G401 (cell line): Measurements from ENCODE around the gene ASCL4. TPM values are rescaled to one million over a fixed set of nuclear protein-coding genes. Genes with fewer than 3 reads are reported as not detected.
"Not testable (repeated sequence)": the region's sequence is repeated elsewhere in the genome, so short reads cannot be mapped to it uniquely, and the experiment has no call there.

Experiments used
- DNase-seq: peaks from one replicate; pipeline ENCODE4 v3.0.0-alpha.2; 2015; ENCODE audit warnings: low spot score
- in situ Hi-C: cut with HindIII; loops from 2 replicates; pipeline ENCODE4 v1.10.0; 2016; ENCODE audit warnings: low sequenced_read_pairs, mixed read lengths
- total RNA-seq: library from RNA; depleted of rRNA; stranded (reverse); fragments of >200 nt; shearing (Covaris generic); gene quantifications from 2 replicates; pipeline ENCODE4 v1.2.3, GENCODE V29; 2014; rRNA removed

The ASCL4 gene
- not detected in 2 replicates for total RNA-seq

- DNase-seq, result no peak
- in situ Hi-C loops, result no loop called here
Observed at GRCh38 chr12:107774349-107775029, at the start of gene ASCL4. ASCL4 (plus strand) TSS chr12:107774704; CDS start chr12:107775219, 515 bp downstream.

DNA sequence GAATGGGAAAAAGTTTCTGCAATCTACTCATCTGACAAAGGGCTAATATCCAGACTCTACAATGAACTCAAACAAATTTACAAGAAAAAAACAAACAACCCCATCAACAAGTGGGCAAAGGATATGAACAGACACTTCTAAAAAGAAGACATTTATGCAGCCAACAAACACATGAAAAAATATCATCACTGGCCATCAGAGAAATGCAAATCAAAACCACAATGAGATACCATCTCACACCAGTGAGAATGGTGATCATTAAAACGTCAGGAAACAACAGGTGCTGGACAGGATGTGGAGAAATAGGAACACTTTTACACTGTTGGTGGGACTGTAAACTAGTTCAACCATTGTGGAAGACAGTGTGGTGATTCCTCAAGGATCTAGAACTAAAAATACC is 47.2 kb upstream of the ASCL4 start:
- in situ Hi-C loops, result not testable (repeated sequence)

GRCh38 chr12:107727742-107728141 is 46.8 kb upstream of the ASCL4 start:
- in situ Hi-C loops, DNase-seq: not testable (repeated sequence)

More for the DNA sequence above, 47.2 kb upstream of the ASCL4 start:
- not testable (repeated sequence) for DNase-seq

DNA sequence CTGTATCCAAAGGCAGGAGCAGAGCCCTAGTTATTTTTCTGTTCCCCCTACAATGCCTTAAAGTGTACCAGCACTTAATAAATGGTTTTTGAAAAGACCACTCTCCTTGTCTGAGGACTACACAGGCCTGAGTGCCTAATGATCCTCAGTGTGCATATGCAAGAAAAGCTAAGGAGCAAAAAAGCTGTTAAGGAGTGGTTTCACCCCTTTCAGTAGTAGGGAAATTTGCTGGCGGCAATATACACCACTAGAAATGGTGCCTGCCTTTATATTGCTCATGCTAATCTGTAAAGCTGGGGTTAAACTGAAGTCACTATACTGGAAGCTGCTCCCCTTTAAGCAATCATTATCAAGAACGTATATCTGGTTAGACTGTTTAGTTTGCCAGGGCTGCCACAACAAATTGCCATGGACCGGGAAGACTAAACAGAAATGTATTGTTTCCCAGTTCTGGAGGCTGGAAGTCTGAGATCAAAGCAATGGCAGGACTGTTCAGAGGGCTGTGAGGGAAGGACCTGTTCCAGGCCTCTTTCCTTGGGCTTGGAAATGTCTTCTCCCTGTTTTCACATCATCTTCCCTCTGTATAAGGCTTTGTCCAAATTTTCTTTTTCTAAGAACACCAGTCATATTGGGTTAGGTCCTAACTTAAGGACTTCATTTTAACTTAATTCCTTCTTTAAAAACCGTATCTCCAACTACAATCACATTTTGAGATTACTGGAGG is 43.7 kb upstream of the ASCL4 start:
- no peak for DNase-seq
- in situ Hi-C loops, result no loop called here

- in situ Hi-C loops, result no loop called here
Observed at GRCh38 chr12:107731366-107731765, 43.1 kb upstream of the ASCL4 start.

GRCh38 chr12:107732365-107732764 is 42.1 kb upstream of the ASCL4 start:
- in situ Hi-C loops, result no loop called here
- DNase-seq, result no peak

More at GRCh38 chr12:107731366-107731765, 43.1 kb upstream of the ASCL4 start:
- no peak for DNase-seq

DNA sequence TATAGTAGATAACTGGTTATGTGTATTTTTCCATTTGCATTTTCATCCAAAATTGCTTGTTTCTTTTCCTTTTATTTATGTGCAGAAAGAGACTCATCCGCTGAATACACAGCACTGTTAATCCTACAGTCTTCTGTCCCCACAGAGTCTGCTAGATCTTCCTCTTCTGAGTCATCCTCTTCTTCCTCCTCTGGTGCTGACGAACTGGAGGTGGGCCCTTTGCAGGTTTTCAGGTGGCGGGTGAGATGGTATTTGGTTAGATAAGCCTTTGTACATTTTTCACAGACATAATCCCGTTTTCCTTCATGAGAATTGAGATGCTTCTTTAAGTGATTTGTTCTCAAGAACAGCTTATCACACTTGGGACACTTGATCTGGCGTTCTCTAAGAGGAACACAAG is 40.4 kb upstream of the ASCL4 start:
- DNase-seq, result no peak
- in situ Hi-C loops, result no loop called here

- DNase-seq, result no peak
- in situ Hi-C loops, result no loop called here
Observed at GRCh38 chr12:107735763-107736162, 38.7 kb upstream of the ASCL4 start.

DNA sequence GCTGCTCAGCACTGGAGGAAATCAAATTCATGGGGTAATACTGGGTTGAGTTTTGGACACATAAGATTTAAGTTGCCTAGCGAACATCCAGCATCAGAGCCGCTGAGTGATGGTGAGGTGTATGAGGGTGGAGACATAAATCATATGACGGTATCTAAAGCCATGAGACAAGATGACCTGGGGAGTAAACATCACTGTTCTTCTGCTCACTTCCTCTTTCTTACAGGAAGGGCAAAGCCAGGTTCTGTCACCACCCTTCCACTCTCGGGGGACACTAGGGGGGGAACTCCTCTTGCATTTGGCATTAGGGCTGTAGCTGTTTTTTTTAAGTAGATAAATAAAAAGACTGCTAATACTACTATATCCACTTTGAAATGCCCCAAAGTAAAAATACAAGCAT is 37.6 kb upstream of the ASCL4 start:
- in situ Hi-C loops, result no loop called here
- DNase-seq, result no peak

GRCh38 chr12:107748472-107748871 is 26.0 kb upstream of the ASCL4 start:
- DNase-seq, result no peak
- in situ Hi-C loops, result no loop called here

- in situ Hi-C loops, result no loop called here
- no peak for DNase-seq
Observed at GRCh38 chr12:107749083-107749482, 25.4 kb upstream of the ASCL4 start.

- no peak for DNase-seq
- in situ Hi-C loops, result no loop called here
Observed at GRCh38 chr12:107759410-107759809, 15.1 kb upstream of the ASCL4 start.

- DNase-seq, result peak; percentile 13
- in situ Hi-C loops, result no loop called here
Observed at GRCh38 chr12:107760207-107760808, 14.2 kb upstream of the ASCL4 start.

DNA sequence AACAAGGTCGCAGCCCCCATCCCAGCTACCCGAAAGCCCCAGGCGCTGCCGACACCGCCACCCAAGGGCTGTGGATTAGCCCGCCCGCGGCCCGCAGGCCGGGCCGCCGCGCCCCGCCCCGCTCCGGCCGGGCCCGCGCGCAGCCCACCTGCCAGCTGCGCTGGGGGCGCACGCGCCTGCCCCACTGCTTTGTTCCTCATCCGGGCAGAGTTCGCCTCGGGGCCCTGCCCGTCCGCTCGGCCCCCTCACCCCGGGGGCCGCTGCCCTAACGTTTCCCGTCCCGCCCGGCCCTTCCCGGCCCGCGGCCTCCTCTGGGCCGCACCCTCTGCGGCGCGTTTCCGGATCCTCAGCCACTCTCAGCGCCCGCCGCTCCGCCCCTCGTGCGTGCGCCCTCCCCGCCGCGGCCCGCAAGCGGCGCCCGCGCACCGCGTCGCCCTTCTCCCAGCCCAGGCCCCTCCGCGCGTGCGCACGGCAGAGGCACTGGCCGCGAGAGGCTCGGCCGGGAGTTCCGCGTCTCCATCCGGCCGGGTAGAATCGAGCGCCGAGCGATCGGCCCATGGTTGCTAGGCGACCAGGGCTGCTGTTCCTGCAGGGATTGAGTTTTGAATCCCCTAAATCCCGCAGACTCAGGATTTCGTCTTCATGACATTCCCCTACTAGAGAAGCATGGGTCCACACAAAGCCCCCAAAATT is 13.5 kb upstream of the ASCL4 start, which contains the start of gene PRDM4:
Gene PRDM4, minus strand, starts transcription at position 329 of the 693 bp plus-strand sequence. CDS start 622 bp downstream, outside the sequence.
- DNase-seq, result peak; percentile 94
- in situ Hi-C loops, result no loop called here

DNA sequence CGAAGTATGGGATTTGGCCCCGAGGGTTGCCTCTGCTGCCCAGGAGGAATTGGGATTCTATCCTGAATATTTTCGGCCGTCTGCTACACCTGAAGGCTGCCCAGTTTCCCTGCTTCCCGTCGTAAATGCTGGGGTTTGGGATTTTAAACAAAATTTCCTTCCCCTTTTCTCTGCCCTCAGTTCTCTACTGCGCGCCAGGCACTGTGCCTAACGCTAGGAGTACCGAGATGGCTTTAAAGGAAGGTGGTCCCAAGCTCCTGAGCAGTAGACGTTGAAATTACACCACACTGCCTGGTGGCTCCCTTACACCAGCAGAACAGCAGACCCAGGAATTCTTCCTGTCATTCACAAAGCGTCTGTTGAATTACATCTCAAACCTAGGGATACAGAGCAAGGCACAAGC is 13.0 kb upstream of the ASCL4 start:
- DNase-seq, result no peak
- in situ Hi-C loops, result no loop called here

- in situ Hi-C loops, result no loop called here
- DNase-seq, result no peak
Observed at GRCh38 chr12:107762874-107763273, 11.6 kb upstream of the ASCL4 start.

DNA sequence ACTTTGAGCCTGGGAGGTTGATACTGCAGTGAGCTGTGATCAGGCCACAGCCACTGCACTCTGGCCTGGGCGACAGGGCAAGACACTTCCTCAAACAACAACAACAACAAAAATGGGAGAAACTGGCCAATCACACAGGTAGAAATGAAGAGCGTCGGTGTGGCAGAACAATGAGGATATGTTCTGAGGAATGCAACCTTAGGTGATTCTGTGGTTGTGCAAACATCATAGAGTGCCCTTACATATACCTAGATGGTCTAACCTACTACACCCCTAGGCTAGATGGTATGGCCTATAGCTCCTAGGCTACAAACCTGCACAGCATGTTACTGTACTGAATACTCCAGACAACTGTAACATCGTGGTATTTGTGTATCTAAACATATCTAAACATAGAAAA is 9.9 kb upstream of the ASCL4 start:
- DNase-seq, result no peak
- in situ Hi-C loops, result no loop called here

- in situ Hi-C loops, result no loop called here
- DNase-seq, result no peak
Observed at GRCh38 chr12:107765316-107765715, 9.2 kb upstream of the ASCL4 start.

- DNase-seq, result no peak
- in situ Hi-C loops, result no loop called here
Observed at GRCh38 chr12:107767466-107767865, 7.0 kb upstream of the ASCL4 start.
